GM21825 (cell line): ENCODE measurements around the gene SFTPB.
"Not testable (repeated sequence)": the region's sequence is repeated elsewhere in the genome, so short reads cannot be mapped to it uniquely, and the experiment has no call there.

Experiments
- ATAC-seq: cut with Tn5 transposase; IDR thresholded peaks from one replicate; pipeline ENCODE4 v1.9.1; 2021; ENCODE audit warnings: mild to moderate bottlenecking, moderate library complexity; ENCODE audit not compliant: unreplicated experiment

Gene SFTPB

GRCh38 chr2:85615413-85615728 is 52.6 kb downstream of the SFTPB start:
- no peak for ATAC-seq

GRCh38 chr2:85614757-85615156 is 53.2 kb downstream of the SFTPB start:
- ATAC-seq, result not testable (repeated sequence)

GRCh38 chr2:85613717-85614515 is 54.1 kb downstream of the SFTPB start:
- no peak for ATAC-seq

GRCh38 chr2:85611705-85612587 is 56.1 kb downstream of the SFTPB start, which contains the start of gene C2orf68:
Gene C2orf68 (minus strand): TSS chr2:85612066. CDS start chr2:85611984, 82 bp downstream.
- peak; percentile 80 for ATAC-seq

GRCh38 chr2:85611217-85611704 is 56.7 kb downstream of the SFTPB start:
- no peak for ATAC-seq
